HG03108 (cell line): ENCODE data around the gene GRK4.
"Not testable (repeated sequence)": the region's sequence is repeated elsewhere in the genome, so short reads cannot be mapped to it uniquely, and the experiment has no call there.

Experiments
- ATAC-seq: cut with Tn5 transposase; IDR thresholded peaks from one replicate; pipeline ENCODE4 v1.9.1; 2021; ENCODE audit warnings: moderate library complexity; ENCODE audit not compliant: unreplicated experiment

Gene GRK4

DNA sequence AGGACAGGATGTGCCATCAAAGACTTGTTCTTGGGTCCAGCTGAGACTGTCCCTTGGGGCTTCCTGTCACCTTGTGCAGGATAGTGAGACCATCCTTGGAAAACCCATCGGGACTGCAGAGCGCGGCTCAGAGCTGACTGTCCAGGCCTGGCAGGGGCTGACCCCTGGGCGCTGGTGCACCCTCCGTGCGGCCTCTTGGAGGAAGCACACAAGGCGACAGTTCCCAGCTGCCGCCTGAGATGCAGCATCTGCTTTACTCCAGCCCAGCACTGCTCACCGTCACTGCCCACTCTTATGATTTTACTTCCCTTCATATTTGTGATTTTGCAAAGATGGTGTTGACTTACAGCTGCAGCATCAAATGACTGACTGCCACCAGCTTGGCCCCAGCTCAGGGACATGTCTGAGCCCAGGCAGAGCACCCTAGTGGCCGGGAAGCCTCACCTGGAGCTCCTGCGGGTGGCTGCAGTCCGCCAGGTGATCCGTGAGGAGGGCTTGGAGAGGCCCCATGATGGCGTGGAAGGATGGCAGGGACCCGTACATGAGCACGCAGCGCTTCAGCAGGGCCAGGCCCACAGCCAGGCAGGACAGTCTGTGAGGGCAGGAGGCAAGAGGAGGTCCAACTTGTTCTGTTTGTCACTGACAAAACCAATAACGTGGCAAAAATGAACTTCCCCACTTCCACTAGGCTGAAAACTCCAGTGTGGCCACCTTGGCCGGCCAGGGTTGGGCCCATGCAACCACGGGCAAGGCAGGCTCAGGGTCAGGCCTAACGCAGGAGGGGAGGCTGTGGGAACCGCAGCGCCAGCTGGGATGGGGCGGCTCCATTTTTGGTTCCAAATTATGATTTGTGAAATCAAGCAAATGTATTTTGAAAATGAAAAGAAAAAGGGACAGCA lies 22.0 kb upstream of the GRK4 start:
- no peak for ATAC-seq

DNA sequence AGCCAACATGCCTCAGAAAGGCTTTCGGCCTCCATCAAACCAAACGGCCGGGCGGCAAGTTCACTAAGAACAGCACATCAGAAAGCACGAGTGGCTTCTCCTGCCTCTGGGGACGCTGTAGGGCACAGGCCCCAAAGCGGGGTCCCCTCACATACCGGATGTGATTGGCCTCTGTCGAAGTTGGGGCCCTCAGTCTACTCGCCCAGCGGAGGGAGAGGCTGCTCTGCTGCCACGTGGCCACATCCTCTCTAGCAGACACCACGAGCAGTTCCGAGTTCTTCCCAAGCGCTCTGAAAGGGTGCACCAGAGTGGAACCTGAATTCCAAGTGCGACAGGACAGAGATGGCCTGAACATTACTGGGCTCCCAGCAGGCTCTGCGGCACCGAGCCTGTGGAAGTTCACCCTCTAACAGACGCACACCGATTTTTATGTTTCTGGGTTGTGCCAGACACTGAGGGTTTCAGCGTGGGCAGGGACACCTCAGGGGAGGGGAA lies 21.3 kb upstream of the GRK4 start:
- ATAC-seq, result no peak

- ATAC-seq, result no peak
Observed at GRCh38 chr4:2942532-2943363, 20.6 kb upstream of the GRK4 start.

GRCh38 chr4:2943364-2944090 lies 19.8 kb upstream of the GRK4 start:
- ATAC-seq, result no peak

DNA sequence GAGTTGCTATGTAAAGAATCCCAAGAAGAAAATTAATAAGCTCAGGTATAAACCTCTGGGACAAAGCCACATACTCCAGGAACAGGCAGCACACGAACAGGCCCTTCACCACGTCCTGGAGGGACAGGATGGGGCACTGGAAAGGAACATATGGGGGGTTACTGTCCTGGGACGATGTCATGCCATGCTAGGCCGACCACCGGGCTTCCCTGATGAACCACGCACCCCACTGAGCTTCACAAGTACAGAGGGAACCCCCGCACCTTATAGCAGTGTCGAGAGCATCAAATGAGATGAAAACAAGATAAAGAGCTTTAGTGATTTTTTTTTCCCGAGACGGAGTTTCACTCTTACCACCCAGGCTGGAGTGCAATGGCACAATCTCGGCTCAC lies 19.3 kb upstream of the GRK4 start:
- no peak for ATAC-seq

- ATAC-seq, result no peak
Observed at GRCh38 chr4:2944586-2945526, 18.5 kb upstream of the GRK4 start.

- not testable (repeated sequence) for ATAC-seq
Observed at GRCh38 chr4:2945619-2946604, 17.5 kb upstream of the GRK4 start.

GRCh38 chr4:2946812-2947600 lies 16.4 kb upstream of the GRK4 start:
- ATAC-seq, result no peak

DNA sequence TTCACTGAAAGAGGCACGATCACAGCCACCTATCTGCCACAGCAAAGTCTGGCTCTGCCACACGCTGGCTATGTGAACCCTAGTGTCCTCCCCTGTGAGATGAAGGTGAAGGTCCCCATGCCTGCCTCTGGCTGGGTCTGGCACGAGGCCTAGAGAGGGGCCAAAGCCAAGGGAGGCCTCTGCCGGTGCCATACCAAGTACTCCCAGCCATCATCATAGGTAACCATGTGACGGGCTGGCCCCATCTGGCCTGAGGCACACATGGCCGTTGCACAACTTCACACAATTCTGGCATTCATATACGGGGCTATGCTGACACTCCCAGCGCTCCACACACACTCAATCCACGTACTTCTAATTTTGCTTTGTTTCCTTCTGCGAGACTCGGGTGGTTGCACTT lies 15.4 kb upstream of the GRK4 start:
- ATAC-seq, result no peak

GRCh38 chr4:2948895-2949781 lies 14.2 kb upstream of the GRK4 start:
- ATAC-seq, result no peak

DNA sequence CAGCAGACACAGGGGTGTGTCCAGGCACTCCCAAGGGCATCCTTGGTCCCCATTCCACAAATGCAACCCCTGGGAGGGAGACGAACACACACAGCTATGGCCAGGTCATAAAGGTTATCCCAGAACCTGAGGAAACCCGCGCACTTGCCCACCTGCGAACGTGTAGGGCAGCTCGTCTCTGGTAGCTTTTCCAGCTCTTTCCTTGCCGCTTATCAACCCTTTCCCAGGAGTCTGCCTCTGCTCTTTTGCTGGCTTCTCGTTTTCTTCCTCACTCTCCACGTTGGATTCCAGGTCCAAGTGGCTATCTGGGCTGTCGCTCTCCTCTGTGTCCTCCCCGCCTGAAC lies 13.6 kb upstream of the GRK4 start:
- no peak for ATAC-seq

- ATAC-seq, result no peak
Observed at GRCh38 chr4:2950221-2950989, 13.0 kb upstream of the GRK4 start.

GRCh38 chr4:2953496-2953895 lies 9.9 kb upstream of the GRK4 start:
- ATAC-seq, result no peak

- no peak for ATAC-seq
Observed at GRCh38 chr4:2954358-2955185, 8.8 kb upstream of the GRK4 start.

- ATAC-seq, result not testable (repeated sequence)
Observed at GRCh38 chr4:2955186-2956044, 8.0 kb upstream of the GRK4 start.
